Left ventricle myocardium inferior (tissue), 1 donor: ENCODE measurements around the gene LDLRAP1. TPM values are rescaled to one million over a fixed set of nuclear protein-coding genes. Genes with fewer than 3 reads are reported as not detected.

Source experiments
- DNase-seq: peaks from one replicate; pipeline ENCODE4 v3.0.0-alpha.2; 2020
- H3K27ac ChIP-seq: fragments of 200-600 bp; replicated peaks from 2 replicates; pipeline ENCODE4 v1.8.0; 2021
- H3K27me3 ChIP-seq: fragments of 200-600 bp; 2 replicates; pipeline ENCODE4 v1.8.0; 2021; ENCODE audit warnings: low read depth
- H3K36me3 ChIP-seq: fragments of 200-600 bp; 2 replicates; pipeline ENCODE4 v1.8.0; 2021
- H3K4me1 ChIP-seq: fragments of 200-600 bp; 2 replicates; pipeline ENCODE4 v1.8.0; 2021
- H3K4me3 ChIP-seq: fragments of 200-600 bp; 2 replicates; pipeline ENCODE4 v1.8.0; 2021; ENCODE audit warnings: mild to moderate bottlenecking, moderate library complexity
- H3K9me3 ChIP-seq: fragments of 200-600 bp; replicated peaks from 2 replicates; pipeline ENCODE4 v1.8.0; 2021
- CTCF ChIP-seq: fragments of 200-600 bp; IDR thresholded peaks from 2 replicates; pipeline ENCODE4 v1.8.0; 2021; ENCODE audit warnings: antibody characterized with exemption, mild to moderate bottlenecking, borderline replicate concordance
- intact Hi-C: fragments of 100-400 bp; cut with micrococcal nuclease; formaldehyde crosslinking; loops from one replicate; pipeline ENCODE4 v1.11.0; 2022
- total RNA-seq: library from RNA; stranded (reverse); fragmentation: NEBNext Ultra II Directional; extraction: Animal tissue kit (Norgen Biotek cat#: 25700); gene quantifications from one replicate; pipeline ENCODE4 v1.2.1, GENCODE V29; 2021
- donor health status: DM: no; HTN: yes; CAD: no; lungs with severe emphysema.

The LDLRAP1 gene
- total RNA-seq, 1 donor from 2014 or later: 14.4 TPM

GRCh38 chr1:25559031-25559430 lies 15.6 kb downstream of the LDLRAP1 start:
- Histone ChIP-seq H3K4me1 (peaks cover 73% of the 10 kb centered on the region), H3K27ac (peak overlapping the region; percentile 63), H3K27me3 (no peaks in the 10 kb centered on the region), H3K36me3 (peaks cover 36% of the 10 kb centered on the region), H3K4me3 (no peak overlapping the region), H3K9me3 (no peaks in the 10 kb centered on the region)
- no peak for DNase-seq
- no peak for TF ChIP-seq CTCF
- intact Hi-C loops: no loop called here

- H3K4me1 ChIP-seq: peaks cover 63% of the 10 kb centered on the region
- H3K4me3 ChIP-seq: no peak overlapping the region
- no peak for TF ChIP-seq CTCF
Observed at GRCh38 chr1:25560001-25560400, 16.6 kb downstream of the LDLRAP1 start.

GRCh38 chr1:25560788-25561187 lies 17.4 kb downstream of the LDLRAP1 start:
- no peak for TF ChIP-seq CTCF
- Histone ChIP-seq H3K9me3 (no peaks in the 10 kb centered on the region), H3K4me1 (peaks cover 55% of the 10 kb centered on the region), H3K36me3 (peaks cover 37% of the 10 kb centered on the region), H3K27ac (no peak overlapping the region), H3K27me3 (no peaks in the 10 kb centered on the region), H3K4me3 (no peak overlapping the region)
- intact Hi-C loops: no loop called here
- DNase-seq: no peak

More at GRCh38 chr1:25560001-25560400, 16.6 kb downstream of the LDLRAP1 start:
- Histone ChIP-seq H3K9me3 (no peaks in the 10 kb centered on the region), H3K36me3 (peaks cover 37% of the 10 kb centered on the region), H3K27me3 (no peaks in the 10 kb centered on the region), H3K27ac (no peak overlapping the region)
- no peak for DNase-seq
- intact Hi-C loops: no loop called here

GRCh38 chr1:25561421-25562100 lies 18.2 kb downstream of the LDLRAP1 start:
- no peak for DNase-seq
- Histone ChIP-seq H3K4me1 (peaks cover 55% of the 10 kb centered on the region), H3K9me3 (no peaks in the 10 kb centered on the region), H3K27me3 (no peaks in the 10 kb centered on the region), H3K27ac (peak overlapping the region; percentile 27), H3K4me3 (no peak overlapping the region), H3K36me3 (peaks cover 37% of the 10 kb centered on the region)
- intact Hi-C loops: no loop called here
- TF ChIP-seq CTCF: no peak

- Histone ChIP-seq H3K36me3 (peaks cover 37% of the 10 kb centered on the region), H3K27me3 (no peaks in the 10 kb centered on the region), H3K4me1 (peaks cover 56% of the 10 kb centered on the region), H3K9me3 (no peaks in the 10 kb centered on the region), H3K27ac (peak overlapping the region; percentile 27), H3K4me3 (no peak overlapping the region)
- no peak for TF ChIP-seq CTCF
- no peak for DNase-seq
- intact Hi-C loops: no loop called here
Observed at GRCh38 chr1:25562101-25562927, 18.9 kb downstream of the LDLRAP1 start.
